Caco-2 (cell line): ENCODE measurements around the gene DPP10. TPM values are rescaled to one million over a fixed set of nuclear protein-coding genes. Genes with fewer than 3 reads are reported as not detected.

Experiments used
- BruUV-seq: library from RNA; stranded (reverse); fragments of 400-500 nt; replicated peaks from 2 replicates; lab custom pipeline; 2021; lab: Mats Ljungman, UMichigan
- CTCF ChIA-PET: fragments of 300-600 bp; sonication (Branson Sonifier 250); formaldehyde crosslinking; loops from one replicate; lab custom pipeline; 2022; ENCODE audit warnings: antibody characterized with exemption; lab: Charles Lee
- POLR2A ChIA-PET: fragments of 300-600 bp; sonication (Branson Sonifier 250); formaldehyde crosslinking; loops from one replicate; lab custom pipeline; 2022; ENCODE audit warnings: antibody characterized with exemption; lab: Charles Lee
- DNase-seq, 2 experiments: peaks; one replicate each; pipeline versions ENCODE4 v3.0.0 to v3.0.0-alpha.2; 2020 to 2022
- H3K27me3 ChIP-seq: replicated peaks from 2 replicates; pipeline ENCODE4 v1.6.0; 2011; ENCODE audit warnings: low read length; ENCODE audit not compliant: control insufficient read depth, insufficient read depth
- H3K36me3 ChIP-seq: 2 replicates; pipeline ENCODE4 v1.5.1; 2011; ENCODE audit warnings: low read length; ENCODE audit not compliant: control insufficient read depth, insufficient read depth
- H3K4me1 ChIP-seq: fragments of 250-450 bp; sonication (Bioruptor Pico); 2 replicates; pipeline ENCODE4 v1.5.1; 2020; ENCODE audit warnings: mild to moderate bottlenecking
- H3K4me3 ChIP-seq: 2 replicates; pipeline ENCODE4 v1.5.1; 2011; ENCODE audit warnings: low read depth, mild to moderate bottlenecking, control low read depth, low read length
- H3K9me3 ChIP-seq: fragments of 250-450 bp; sonication (Bioruptor Pico); 2 replicates; pipeline ENCODE4 v1.5.1; 2020; ENCODE audit warnings: mild to moderate bottlenecking, moderate library complexity
- H3K27ac Mint-ChIP-seq: one replicate; pipeline ENCODE4 v1.8.0; 2022; ENCODE audit warnings: mixed read lengths; ENCODE audit not compliant: unreplicated experiment
- H3K27me3 Mint-ChIP-seq: one replicate; pipeline ENCODE4 v1.8.0; 2022; ENCODE audit warnings: mixed read lengths; ENCODE audit not compliant: insufficient read depth, unreplicated experiment
- H3K36me3 Mint-ChIP-seq: one replicate; pipeline ENCODE4 v1.8.0; 2022; ENCODE audit warnings: mild to moderate bottlenecking, mixed read lengths; ENCODE audit not compliant: insufficient read depth, unreplicated experiment
- H3K4me1 Mint-ChIP-seq: one replicate; pipeline ENCODE4 v1.8.0; 2022; ENCODE audit warnings: low read depth, mixed read lengths; ENCODE audit not compliant: unreplicated experiment
- H3K4me3 Mint-ChIP-seq: one replicate; pipeline ENCODE4 v1.8.0; 2022; ENCODE audit warnings: mild to moderate bottlenecking, moderate library complexity, mixed read lengths; ENCODE audit not compliant: unreplicated experiment
- H3K9me3 Mint-ChIP-seq: one replicate; pipeline ENCODE4 v1.8.0; 2022; ENCODE audit warnings: mixed read lengths; ENCODE audit not compliant: unreplicated experiment
- CTCF ChIP-seq, 2 experiments: fragments of 200-600 bp in 1 of 2; IDR thresholded peaks; 1 replicate in 1 of 2; 2 replicates in 1 of 2; pipeline versions ENCODE4 v1.5.1 to v1.8.0; 2011 to 2022; ENCODE audit warnings: antibody characterized with exemption in 1 of 2, control low read depth in 1 of 2, inconsistent platforms in 1 of 2, low read depth in 1 of 2, low read length in 1 of 2, mild to moderate bottlenecking in 1 of 2, moderate library complexity in 1 of 2; ENCODE audit not compliant: insufficient read depth in 1 of 2, severe bottlenecking in 1 of 2, unreplicated experiment in 1 of 2
- intact Hi-C: fragments of 100-400 bp; cut with micrococcal nuclease; formaldehyde crosslinking; loops from one replicate; pipeline ENCODE4 v1.10.0; 2022; ENCODE audit not compliant: unreplicated experiment
- total RNA-seq: library from RNA; stranded (reverse); gene quantifications from 2 replicates; pipeline ENCODE4 v1.2.3, GENCODE V29; 2022

DPP10 gene
- total RNA-seq, 1 experiment from 2014 or later: not detected

GRCh38 chr2:115396579-115396978 is 954.1 kb downstream of the DPP10 start:
- no peaks in the 10 kb centered on the region for H3K36me3 Mint-ChIP-seq
- H3K4me1 ChIP-seq: no peaks in the 10 kb centered on the region
- H3K4me3 ChIP-seq: no peak overlapping the region
- no peaks in the 10 kb centered on the region for H3K27me3 ChIP-seq
- ChIA-PET POLR2A (no interaction called here), CTCF (no interaction called here)
- H3K27ac Mint-ChIP-seq: no peak overlapping the region
- no peaks in the 10 kb centered on the region for H3K36me3 ChIP-seq
- no peak for TF ChIP-seq CTCF (IDR thresholded peaks at IDR 0.05; ENCODE audit: insufficient read depth in 1 of 2, low read depth in 1 of 2, low read length in 1 of 2, severe bottlenecking in 1 of 2, unreplicated experiment in 1 of 2)
- H3K4me3 Mint-ChIP-seq: no peak overlapping the region
- intact Hi-C loops: no loop called here
- no peak for DNase-seq
- H3K4me1 Mint-ChIP-seq: no peaks in the 10 kb centered on the region
- no peaks in the 10 kb centered on the region for H3K9me3 Mint-ChIP-seq
- no peaks in the 10 kb centered on the region for H3K27me3 Mint-ChIP-seq
- BruUV-seq: no TSS peak
- no peaks in the 10 kb centered on the region for H3K9me3 ChIP-seq

GRCh38 chr2:115400940-115401339 is 958.5 kb downstream of the DPP10 start:
- H3K27ac Mint-ChIP-seq: no peak overlapping the region
- Histone ChIP-seq H3K9me3 (no peaks in the 10 kb centered on the region), H3K4me1 (no peaks in the 10 kb centered on the region), H3K36me3 (no peaks in the 10 kb centered on the region), H3K27me3 (no peaks in the 10 kb centered on the region), H3K4me3 (no peak overlapping the region)
- no peaks in the 10 kb centered on the region for H3K27me3 Mint-ChIP-seq
- ChIA-PET CTCF (interaction anchor here (0.6 kb wide), 1 partner anchor 31 kb away, joined by 4 read pairs; no protein-coding TSS in a partner anchor), POLR2A (no interaction called here)
- BruUV-seq: no TSS peak
- intact Hi-C loops: no loop called here
- DNase-seq: no peak
- H3K9me3 Mint-ChIP-seq: no peaks in the 10 kb centered on the region
- H3K4me3 Mint-ChIP-seq: no peak overlapping the region
- H3K4me1 Mint-ChIP-seq: no peaks in the 10 kb centered on the region
- no peak for TF ChIP-seq CTCF (IDR thresholded peaks at IDR 0.05; ENCODE audit: insufficient read depth in 1 of 2, low read depth in 1 of 2, low read length in 1 of 2, severe bottlenecking in 1 of 2, unreplicated experiment in 1 of 2)
- H3K36me3 Mint-ChIP-seq: no peaks in the 10 kb centered on the region

- no peaks in the 10 kb centered on the region for H3K36me3 ChIP-seq
- BruUV-seq: no TSS peak
- H3K27me3 ChIP-seq: no peaks in the 10 kb centered on the region
- ChIA-PET POLR2A (no interaction called here), CTCF (no interaction called here)
- no peak overlapping the region for H3K4me3 Mint-ChIP-seq
- H3K9me3 Mint-ChIP-seq: no peaks in the 10 kb centered on the region
- no peaks in the 10 kb centered on the region for H3K36me3 Mint-ChIP-seq
- H3K4me3 ChIP-seq: no peak overlapping the region
- DNase-seq: no peak
- peaks cover 5% of the 10 kb centered on the region for H3K27me3 Mint-ChIP-seq
- intact Hi-C loops: no loop called here
- no peak overlapping the region for H3K27ac Mint-ChIP-seq
- no peaks in the 10 kb centered on the region for H3K4me1 Mint-ChIP-seq
- H3K9me3 ChIP-seq: no peaks in the 10 kb centered on the region
- no peaks in the 10 kb centered on the region for H3K4me1 ChIP-seq
- no peak for TF ChIP-seq CTCF (IDR thresholded peaks at IDR 0.05; ENCODE audit: insufficient read depth in 1 of 2, low read depth in 1 of 2, low read length in 1 of 2, severe bottlenecking in 1 of 2, unreplicated experiment in 1 of 2)
Observed at GRCh38 chr2:115412501-115412900, 970.1 kb downstream of the DPP10 start.
